Endothelial cell of umbilical vein (primary cell): ENCODE results near the gene RAPGEF4. TPM values are rescaled to one million over a fixed set of nuclear protein-coding genes. Genes with fewer than 3 reads are reported as not detected.

Experiments
- BruUV-seq: library from RNA; stranded (reverse); fragments of 400-500 nt; replicated peaks from 2 replicates; lab custom pipeline; 2021; lab: Mats Ljungman, UMichigan
- CTCF ChIA-PET: fragments of 300-600, 350-600 bp; sonication (Branson Sonifier 250); formaldehyde crosslinking; loops from one replicate; lab custom pipeline; 2021; ENCODE audit warnings: antibody characterized with exemption, inconsistent platforms; lab: Charles Lee
- POLR2A ChIA-PET: fragments of 300-600, 350-600 bp; sonication (Branson Sonifier 250); formaldehyde crosslinking; loops from one replicate; lab custom pipeline; 2021; ENCODE audit warnings: antibody characterized with exemption, inconsistent platforms; lab: Charles Lee
- DNase-seq: peaks from one replicate; pipeline ENCODE4 v3.0.0-alpha.2; 2011; ENCODE audit warnings: low read depth, low spot score
- FAIRE-seq: peaks from 2 replicates; lab custom pipeline; 2011; peaks lifted over from hg19 to GRCh38; lab: Jason Lieb, UNC
- H2AFZ ChIP-seq: 2 replicates; pipeline ENCODE4 v1.6.0; 2012; ENCODE audit warnings: low read depth, low read length, control low read depth, inconsistent platforms
- H3K27ac ChIP-seq: 2 replicates; pipeline ENCODE4 v1.5.1; 2011; ENCODE audit warnings: low read depth, mild to moderate bottlenecking, control low read depth, low read length, moderate library complexity; ENCODE audit not compliant: insufficient read depth
- H3K27me3 ChIP-seq, 2 experiments: 2 replicates each; pipeline versions ENCODE4 v1.6.0 to v1.6.1; 2011; ENCODE audit warnings: low read length in 2 of 2, mixed read lengths in 1 of 2; ENCODE audit not compliant: control insufficient read depth in 2 of 2, insufficient read depth in 2 of 2
- H3K36me3 ChIP-seq, 2 experiments: 2 replicates in 1 of 2; 3 replicates in 1 of 2; pipeline ENCODE4 v1.5.1; 2011; ENCODE audit warnings: low read length in 2 of 2, mild to moderate bottlenecking in 1 of 2, moderate library complexity in 1 of 2; ENCODE audit not compliant: control insufficient read depth in 2 of 2, insufficient read depth in 2 of 2; ENCODE audit errors: extremely low read depth in 1 of 2
- H3K4me1 ChIP-seq: 3 replicates; pipeline ENCODE4 v1.5.1; 2011; ENCODE audit warnings: mild to moderate bottlenecking, low read length; ENCODE audit not compliant: control insufficient read depth, insufficient read depth; ENCODE audit errors: extremely low read depth
- H3K4me2 ChIP-seq: 2 replicates; pipeline ENCODE4 v1.6.1; 2011; ENCODE audit warnings: low read length, control low read depth, mixed read lengths; ENCODE audit not compliant: insufficient read depth
- H3K4me3 ChIP-seq, 3 experiments: fragments of 200-600 bp in 1 of 3; sonication (generic), shearing (Covaris generic) in 1 of 3; replicated peaks in 1 of 3; 2 replicates each; pipeline ENCODE4 v1.5.1; 2011 to 2016; ENCODE audit warnings: control low read depth in 3 of 3, low read length in 3 of 3, mild to moderate bottlenecking in 2 of 3, inconsistent platforms in 1 of 3, low read depth in 1 of 3, moderate library complexity in 1 of 3; ENCODE audit not compliant: insufficient read depth in 1 of 3
- H3K79me2 ChIP-seq: 2 replicates; pipeline ENCODE4 v1.6.0; 2012; ENCODE audit warnings: low read length, inconsistent platforms; ENCODE audit not compliant: control insufficient read depth, insufficient read depth
- H3K9ac ChIP-seq: replicated peaks from 2 replicates; pipeline ENCODE3; 2011; ENCODE audit warnings: low read length, control low read depth; ENCODE audit not compliant: insufficient read depth; ENCODE audit errors: extremely low read depth
- H3K9me1 ChIP-seq: replicated peaks from 3 replicates; pipeline ENCODE4 v1.6.0; 2011; ENCODE audit warnings: mild to moderate bottlenecking, low read length; ENCODE audit not compliant: control insufficient read depth, insufficient read depth; ENCODE audit errors: extremely low read depth
- H3K9me3 ChIP-seq: replicated peaks from 2 replicates; pipeline ENCODE4 v1.5.1; 2012; ENCODE audit warnings: low read length, inconsistent platforms; ENCODE audit not compliant: control insufficient read depth, insufficient read depth
- H4K20me1 ChIP-seq: replicated peaks from 2 replicates; pipeline ENCODE3; 2011; ENCODE audit warnings: mild to moderate bottlenecking, low read length; ENCODE audit not compliant: control insufficient read depth, insufficient read depth; ENCODE audit errors: extremely low read depth
- CTCF ChIP-seq, 2 donors: IDR thresholded peaks; 1 replicate in 1 of 2; 2 replicates in 1 of 2; pipeline ENCODE4 v1.5.1; 2011; ENCODE audit warnings: low read length in 2 of 2, mild to moderate bottlenecking in 2 of 2, moderate library complexity in 2 of 2, control low read depth in 1 of 2, inconsistent platforms in 1 of 2, low read depth in 1 of 2; ENCODE audit not compliant: insufficient read depth in 1 of 2; ENCODE audit errors: extremely low read depth in 1 of 2
- EZH2 ChIP-seq: IDR thresholded peaks from 2 replicates; pipeline ENCODE4 v1.6.1; 2012; ENCODE audit warnings: borderline replicate concordance, low read depth, mild to moderate bottlenecking, moderate library complexity, low read length, inconsistent platforms; ENCODE audit not compliant: severe bottlenecking
- FOS ChIP-seq: IDR thresholded peaks from 2 replicates; pipeline ENCODE4 v1.6.1; 2011; ENCODE audit warnings: mild to moderate bottlenecking, low read length, moderate library complexity, borderline replicate concordance; ENCODE audit not compliant: insufficient read depth
- GATA2 ChIP-seq: IDR thresholded peaks from 2 replicates; pipeline ENCODE4 v1.7.0; 2011; ENCODE audit warnings: low read depth, mild to moderate bottlenecking, moderate library complexity, mixed read lengths, low read length; ENCODE audit not compliant: insufficient read length, insufficient read depth
- JUN ChIP-seq: IDR thresholded peaks from 2 replicates; pipeline ENCODE4 v1.6.1; 2011; ENCODE audit warnings: borderline replicate concordance, low read depth; ENCODE audit not compliant: insufficient read length, insufficient read depth
- MAX ChIP-seq: IDR thresholded peaks from 2 replicates; pipeline ENCODE4 v1.6.1; 2011; ENCODE audit not compliant: insufficient read depth, insufficient read length
- MYC ChIP-seq: IDR thresholded peaks from one replicate; pipeline ENCODE4 v1.6.1; 2011; ENCODE audit warnings: mild to moderate bottlenecking, low read depth, low read length
- POLR2A ChIP-seq: IDR thresholded peaks from 2 replicates; pipeline ENCODE4 v1.6.1; 2012; ENCODE audit warnings: low read depth, mild to moderate bottlenecking, control low read depth, low read length
- POLR2AphosphoS5 ChIP-seq: IDR thresholded peaks from 2 replicates; pipeline ENCODE4 v1.6.1; 2012; ENCODE audit warnings: low read depth, mild to moderate bottlenecking, control low read depth, low read length, moderate library complexity; ENCODE audit not compliant: insufficient read depth
- dilution Hi-C: fragments of 300-500 bp; cut with MboI; formaldehyde crosslinking; loops from one replicate; pipeline ENCODE4 v1.15.0; 2019; ENCODE audit warnings: low sequenced_read_pairs; ENCODE audit not compliant: extremely low pct_ligation_motif_present
- intact Hi-C: fragments of 100-400 bp; cut with micrococcal nuclease; formaldehyde crosslinking; loops from one replicate; pipeline ENCODE4 v1.10.0; 2022
- polyA plus RNA-seq, 4 experiments: library from polyadenylated mRNA; depleted of rRNA in 3 of 4; stranded (reverse) in 3 of 4; unstranded in 1 of 4; fragments of >200 nt; gene quantifications; 2 replicates each; pipeline versions ENCODE4 v1.2.1 to v1.2.3, GENCODE V29; 2011 to 2012; ENCODE audit warnings: missing spikeins in 1 of 4
- total RNA-seq: library from RNA; stranded (reverse); gene quantifications from 2 replicates; pipeline ENCODE4 v1.2.3, GENCODE V29; 2021

Gene RAPGEF4
- total and polyA plus RNA-seq, 2 donors (not counting 3 experiments of a cell fraction or from before 2014, with no cell fraction given), result 7.2 to 9.2 TPM

GRCh38 chr2:172836347-172836821 is 100.7 kb downstream of the RAPGEF4 start:
- DNase-seq (peak; percentile 88), FAIRE-seq (peak; percentile 64)
- H3K9me1 ChIP-seq, result no peaks in the 10 kb centered on the region
- H3K4me2 ChIP-seq, result peak overlapping the region; percentile 10
- no peaks in the 10 kb centered on the region for H3K9me3 ChIP-seq
- H3K36me3 ChIP-seq, result no peaks in the 10 kb centered on the region
- no peaks in the 10 kb centered on the region for H4K20me1 ChIP-seq
- ChIA-PET POLR2A (no interaction called here), CTCF (interaction anchor here (1.0 to 4.7 kb wide), 4 partner anchors 14 to 95 kb away, joined by 3 to 24 read pairs (median 5); no protein-coding TSS in a partner anchor)
- peaks cover 28% of the 10 kb centered on the region for H3K4me1 ChIP-seq
- dilution Hi-C loops, result no loop called here
- H3K9ac ChIP-seq, result peak overlapping the region; percentile 42
- H3K79me2 ChIP-seq, result no peaks in the 10 kb centered on the region
- peak overlapping the region; percentile 7 for H2AFZ ChIP-seq
- TF ChIP-seq CTCF (IDR thresholded peaks at IDR 0.05; ENCODE audit: extremely low read depth in 1 of 2, insufficient read depth in 1 of 2, low read depth in 1 of 2, low read length in 2 of 2) (no peak), GATA2 (peak; percentile 70), POLR2A (no peak), MYC (peak; percentile 22), FOS (peak; percentile 94), POLR2AphosphoS5 (peak; percentile 79), MAX (peak; percentile 39), JUN (peak; percentile 99), EZH2 (no peak)
- peak overlapping the region; percentile 67 for H3K27ac ChIP-seq
- intact Hi-C loops, result loop anchor here (1.0 kb wide), 4 partner anchors 15 to 133 kb away; no protein-coding TSS in a partner anchor
- H3K27me3 ChIP-seq, result no peaks in the 10 kb centered on the region
- no TSS peak for BruUV-seq
- H3K4me3 ChIP-seq, result no peak overlapping the region
